Measurements from ENCODE around the gene CSDE1.

DNA sequence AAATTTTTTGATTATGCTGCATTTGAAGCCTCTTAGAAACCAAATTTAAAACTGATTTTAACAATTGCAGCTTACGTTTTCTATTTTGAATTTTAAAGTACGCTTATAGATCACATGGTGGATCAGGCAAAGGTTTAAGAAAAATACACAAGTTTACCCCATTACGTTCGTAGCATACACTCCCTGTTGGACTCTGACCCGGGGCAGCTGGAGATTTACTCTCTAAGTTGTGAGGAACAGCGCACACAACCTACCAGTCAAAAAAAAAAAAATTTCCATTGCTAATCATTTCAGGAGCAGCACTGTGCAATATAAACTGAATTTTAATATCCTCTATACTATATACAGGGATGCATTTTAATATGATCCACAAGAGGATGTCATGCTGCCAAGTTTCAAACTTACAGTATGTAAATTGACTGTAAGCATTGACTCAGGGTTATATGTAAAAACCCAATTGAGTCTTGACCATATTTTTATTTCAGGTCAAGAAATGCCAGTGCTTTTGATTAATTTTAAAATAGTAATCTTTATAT, 20.4 kb downstream of the CSDE1 start:
- TF ChIP-seq CTCF (IDR thresholded peaks at IDR 0.05; ENCODE audit: low read depth, low read length) (no peak), POLR2A (IDR thresholded peaks at IDR 0.05; ENCODE audit: extremely low read depth, insufficient read length) (no peak), MYC (IDR thresholded peaks at IDR 0.05; ENCODE audit: low read depth, low read length) (no peak)
- TF ChIP-seq, protein P1, sequence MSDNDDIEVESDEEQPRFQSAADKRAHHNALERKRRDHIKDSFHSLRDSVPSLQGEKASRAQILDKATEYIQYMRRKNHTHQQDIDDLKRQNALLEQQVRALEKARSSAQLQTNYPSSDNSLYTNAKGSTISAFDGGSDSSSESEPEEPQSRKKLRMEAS (IDR thresholded peaks at IDR 0.05; ENCODE audit: low read depth, low read length): no peak

All from NB4 (cell line).